ENCODE measurements around the gene FMNL1.

- TF ChIP-seq, protein P1, sequence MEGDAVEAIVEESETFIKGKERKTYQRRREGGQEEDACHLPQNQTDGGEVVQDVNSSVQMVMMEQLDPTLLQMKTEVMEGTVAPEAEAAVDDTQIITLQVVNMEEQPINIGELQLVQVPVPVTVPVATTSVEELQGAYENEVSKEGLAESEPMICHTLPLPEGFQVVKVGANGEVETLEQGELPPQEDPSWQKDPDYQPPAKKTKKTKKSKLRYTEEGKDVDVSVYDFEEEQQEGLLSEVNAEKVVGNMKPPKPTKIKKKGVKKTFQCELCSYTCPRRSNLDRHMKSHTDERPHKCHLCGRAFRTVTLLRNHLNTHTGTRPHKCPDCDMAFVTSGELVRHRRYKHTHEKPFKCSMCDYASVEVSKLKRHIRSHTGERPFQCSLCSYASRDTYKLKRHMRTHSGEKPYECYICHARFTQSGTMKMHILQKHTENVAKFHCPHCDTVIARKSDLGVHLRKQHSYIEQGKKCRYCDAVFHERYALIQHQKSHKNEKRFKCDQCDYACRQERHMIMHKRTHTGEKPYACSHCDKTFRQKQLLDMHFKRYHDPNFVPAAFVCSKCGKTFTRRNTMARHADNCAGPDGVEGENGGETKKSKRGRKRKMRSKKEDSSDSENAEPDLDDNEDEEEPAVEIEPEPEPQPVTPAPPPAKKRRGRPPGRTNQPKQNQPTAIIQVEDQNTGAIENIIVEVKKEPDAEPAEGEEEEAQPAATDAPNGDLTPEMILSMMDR (IDR thresholded peaks at IDR 0.05) = no peak
- no peak for TF ChIP-seq POLR2A (IDR thresholded peaks at IDR 0.05)
Observed at GRCh38 chr17:45175759-45176115, 45.9 kb upstream of the FMNL1 start.

All from adrenal gland (tissue), 5 donors.